Endothelial cell of coronary artery (primary cell): Measurements from ENCODE around the gene OR5AS1. TPM values are rescaled to one million over a fixed set of nuclear protein-coding genes. Genes with fewer than 3 reads are reported as not detected.

Experiments used
- total RNA-seq: library from RNA; depleted of rRNA; stranded (reverse); fragments of >200 nt; gene quantifications from 2 replicates; pipeline ENCODE4 v1.2.3, GENCODE V29; 2014

The OR5AS1 gene
- not detected in 2 replicates for total RNA-seq

GRCh38 chr11:56027354-56027753 is at the start of gene OR5AS1:
Gene OR5AS1, plus strand, starts transcription at chr11:56027654. Its CDS starts 2,765 bp downstream, at chr11:56030419.

DNA sequence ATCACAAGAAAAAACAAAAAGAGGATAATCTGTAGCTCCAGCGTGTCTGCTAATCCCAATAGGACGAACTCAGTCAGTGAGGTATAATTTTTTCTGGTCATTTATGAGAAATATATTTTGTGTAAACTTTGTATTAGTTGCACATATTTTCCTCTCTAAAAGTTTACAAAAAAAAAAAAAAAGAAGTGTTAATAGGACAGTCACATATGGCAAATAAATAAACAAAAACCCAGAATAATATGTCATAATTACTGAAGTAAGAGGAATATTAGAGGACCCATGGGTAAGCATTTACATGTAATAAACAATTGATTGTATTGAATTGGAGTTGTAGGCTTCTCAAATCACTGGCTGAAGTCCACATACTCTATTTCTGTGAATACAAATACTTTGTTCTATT is 32.9 kb upstream of the OR5AS1 start, which contains the start of gene OR5F1:
TSS of gene OR5F1 (minus strand) at position 101 of the 400 bp plus-strand sequence. CDS start at position 101, 0 bp downstream.

Other genes starting within 250 kb of the OR5AS1 start
- gene OR5D14, start 232.1 kb upstream of the OR5AS1 start, total RNA-seq: not detected in 2 replicates
- not detected in 2 replicates for gene OR5L1, start 216.3 kb upstream of the OR5AS1 start, total RNA-seq
- not detected in 2 replicates for gene OR5D18, start 208.0 kb upstream of the OR5AS1 start, total RNA-seq
- gene OR5L2, start 200.4 kb upstream of the OR5AS1 start, total RNA-seq: not detected in 2 replicates
- not detected in 2 replicates for gene OR5D16, start 188.9 kb upstream of the OR5AS1 start, total RNA-seq
- gene TRIM51, start 144.4 kb upstream of the OR5AS1 start, total RNA-seq: not detected in 2 replicates
- not detected in 2 replicates for gene OR5W2, start 113.1 kb upstream of the OR5AS1 start, total RNA-seq
- not detected in 2 replicates for gene OR5I1, start 91.3 kb upstream of the OR5AS1 start, total RNA-seq
- gene OR10AG1, start 57.7 kb upstream of the OR5AS1 start, total RNA-seq: not detected in 2 replicates
- not detected in 2 replicates for gene OR5F1, start 33.0 kb upstream of the OR5AS1 start, total RNA-seq
- not detected in 2 replicates for gene OR8I2, start 65.7 kb downstream of the OR5AS1 start, total RNA-seq
- not detected in 2 replicates for gene OR8H2, start 76.0 kb downstream of the OR5AS1 start, total RNA-seq
- gene OR8H3, start 94.7 kb downstream of the OR5AS1 start, total RNA-seq: not detected in 2 replicates
- gene OR8J3, start 112.5 kb downstream of the OR5AS1 start, total RNA-seq: not detected in 2 replicates
- gene OR8K5, start 132.7 kb downstream of the OR5AS1 start, total RNA-seq: not detected in 2 replicates
- not detected in 2 replicates for gene OR5J2, start 149.0 kb downstream of the OR5AS1 start, total RNA-seq
- not detected in 2 replicates for gene OR5T2, start 206.6 kb downstream of the OR5AS1 start, total RNA-seq
- not detected in 2 replicates for gene OR5T3, start 224.6 kb downstream of the OR5AS1 start, total RNA-seq
- gene OR5T1, start 246.5 kb downstream of the OR5AS1 start, total RNA-seq: not detected in 2 replicates